ENCODE measurements around the gene OR12D3. TPM values are rescaled to one million over a fixed set of nuclear protein-coding genes. Genes with fewer than 3 reads are reported as not detected.
"Not testable (repeated sequence)": the region's sequence is repeated elsewhere in the genome, so short reads cannot be mapped to it uniquely, and the experiment has no call there.

The OR12D3 gene, protein sequence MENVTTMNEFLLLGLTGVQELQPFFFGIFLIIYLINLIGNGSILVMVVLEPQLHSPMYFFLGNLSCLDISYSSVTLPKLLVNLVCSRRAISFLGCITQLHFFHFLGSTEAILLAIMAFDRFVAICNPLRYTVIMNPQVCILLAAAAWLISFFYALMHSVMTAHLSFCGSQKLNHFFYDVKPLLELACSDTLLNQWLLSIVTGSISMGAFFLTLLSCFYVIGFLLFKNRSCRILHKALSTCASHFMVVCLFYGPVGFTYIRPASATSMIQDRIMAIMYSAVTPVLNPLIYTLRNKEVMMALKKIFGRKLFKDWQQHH
- not detected for polyA plus RNA-seq (ENCODE audit: insufficient read length in 3 of 3)
- long read RNA-seq, donor 1 = 0 reads
- long read RNA-seq, donor 2, partial matches to known transcripts = 0 of 1 reads
- long read RNA-seq, donor 2, other reads (novel, unspliced or antisense) = 0 of 1 reads
- long read RNA-seq, donor 3 = 0 reads
- long read RNA-seq, donor 4 = 0 reads
- long read RNA-seq, donor 5 = 0 reads
- long read RNA-seq, donor 6 = 0 reads
- long read RNA-seq, donor 7 = 0 reads
- long read RNA-seq, donor 8 = 0 reads
- long read RNA-seq, donor 9, partial matches to known transcripts = 0 of 1 reads
- long read RNA-seq, donor 9, other reads (novel, unspliced or antisense) = 0 of 1 reads
- long read RNA-seq, donor 10 = 0 reads
- long read RNA-seq, donor 11 = 0 reads
- long read RNA-seq, donor 12 = 0 reads
- long read RNA-seq, donor 13 = 0 reads
- long read RNA-seq, donor 14 = 0 reads
- long read RNA-seq, donor 15 = 0 reads
- long read RNA-seq, donor 16 = 0 reads

DNA sequence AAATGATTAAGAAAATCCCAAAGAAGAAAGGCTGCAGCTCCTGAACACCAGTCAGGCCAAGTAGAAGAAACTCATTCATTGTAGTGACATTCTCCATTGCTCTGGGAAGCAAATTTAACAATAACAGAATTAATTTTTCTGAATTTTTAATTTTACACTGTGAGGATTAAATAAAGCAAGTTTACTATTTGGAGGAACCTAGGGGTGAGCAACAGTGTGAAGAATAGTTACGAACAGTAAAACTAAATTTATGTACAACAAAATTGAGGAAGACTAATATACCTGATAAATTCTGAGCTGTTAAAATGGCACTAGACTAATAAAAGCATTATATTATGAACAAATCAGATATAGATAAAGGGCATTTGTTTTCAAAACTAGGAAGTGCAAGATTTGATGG lies at the start of gene OR12D3:
OR12D3 (minus strand) TSS at position 101 of the 400 bp plus-strand sequence; CDS start at position 97, 4 bp downstream.
- DNase-seq (ENCODE audit: extremely low read depth in 1 of 11, low read depth in 9 of 11, low spot score in 4 of 11) = no peak

DNA sequence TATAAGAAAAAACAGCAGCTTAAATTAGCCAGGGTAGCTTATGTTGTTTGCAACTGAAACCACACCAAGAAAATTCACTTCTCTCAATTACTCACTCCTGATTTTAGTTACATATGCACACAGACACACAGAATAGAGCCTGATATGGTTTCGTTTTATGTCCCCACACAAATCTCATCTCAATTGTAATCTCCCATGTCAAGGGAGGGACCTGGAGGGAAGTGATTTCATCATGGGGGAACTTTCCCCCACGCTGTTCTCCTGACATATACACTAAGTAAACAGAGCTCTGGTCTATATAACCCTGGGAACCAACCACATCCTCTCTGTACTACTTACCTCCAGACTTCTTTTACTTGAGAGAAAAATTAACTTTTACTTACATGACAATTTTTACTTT lies 49.5 kb upstream of the OR12D3 start:
- DNase-seq (ENCODE audit: extremely low read depth in 1 of 11, low read depth in 9 of 11, low spot score in 4 of 11) = no peak

DNA sequence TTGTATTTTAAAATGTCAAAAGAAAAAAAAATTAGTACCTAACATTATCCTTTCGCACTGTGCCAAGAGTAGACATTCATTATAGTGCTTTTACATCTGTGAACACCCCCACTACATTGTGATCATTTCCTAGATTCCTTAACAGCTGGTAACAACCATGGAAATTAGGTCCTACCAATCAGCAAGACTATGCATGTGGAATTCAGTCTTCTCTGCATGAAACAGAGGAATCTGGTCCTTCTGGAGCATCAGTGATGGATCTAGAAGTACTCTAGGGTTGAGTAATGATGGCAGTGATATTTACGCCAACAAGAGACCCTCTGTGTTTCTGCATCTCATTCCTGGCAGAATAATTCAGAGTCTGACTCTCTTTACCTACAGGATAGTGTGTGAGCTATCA lies 49.1 kb upstream of the OR12D3 start:
- DNase-seq (ENCODE audit: extremely low read depth in 1 of 11, low read depth in 9 of 11, low spot score in 4 of 11) = no peak

DNA sequence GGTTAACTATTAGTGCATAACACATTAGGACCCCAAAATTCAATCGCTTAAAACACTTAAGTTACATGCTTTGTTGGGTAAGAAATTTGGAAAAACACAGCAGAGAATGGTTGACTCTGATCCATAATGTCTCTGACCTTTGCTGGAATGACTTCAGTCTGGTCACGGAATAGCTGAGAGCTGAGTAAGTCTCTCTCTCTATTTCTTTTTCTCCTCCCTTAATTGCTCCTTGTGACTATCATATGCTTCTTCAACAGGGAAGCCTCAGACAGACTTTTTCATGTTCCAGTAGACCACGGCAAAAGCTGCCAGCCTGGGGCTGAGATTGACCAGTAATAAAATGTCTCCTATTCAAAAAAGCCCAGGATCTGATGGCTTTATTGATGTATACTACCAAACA lies 44.4 kb upstream of the OR12D3 start:
- no peak for DNase-seq (ENCODE audit: extremely low read depth in 1 of 11, low read depth in 9 of 11, low spot score in 4 of 11)

DNA sequence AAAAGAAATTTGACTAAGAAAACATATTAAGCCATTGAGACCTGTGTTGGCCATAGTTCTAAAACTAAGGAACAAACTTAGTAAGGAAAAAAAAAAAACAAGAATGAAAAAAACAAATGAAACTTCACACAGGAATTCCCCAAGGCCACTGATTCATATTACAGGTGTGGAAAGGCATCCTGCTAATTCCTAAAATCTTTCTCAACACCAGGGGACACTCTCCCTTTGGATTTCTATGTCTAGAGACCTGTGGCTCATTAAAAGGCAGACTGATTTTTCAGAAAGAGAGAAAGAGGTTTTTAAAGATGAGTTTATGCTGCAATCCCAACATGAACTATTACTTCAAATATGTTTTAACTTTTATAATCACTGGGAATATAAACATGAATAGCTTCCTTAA lies 39.5 kb upstream of the OR12D3 start, which contains the start of gene OR12D1:
OR12D1 (plus strand) TSS at position 341 of the 400 bp plus-strand sequence.
- peak in 1 of 11 donors; percentile 0 for DNase-seq (ENCODE audit: extremely low read depth in 1 of 11, low read depth in 9 of 11, low spot score in 4 of 11)

DNA sequence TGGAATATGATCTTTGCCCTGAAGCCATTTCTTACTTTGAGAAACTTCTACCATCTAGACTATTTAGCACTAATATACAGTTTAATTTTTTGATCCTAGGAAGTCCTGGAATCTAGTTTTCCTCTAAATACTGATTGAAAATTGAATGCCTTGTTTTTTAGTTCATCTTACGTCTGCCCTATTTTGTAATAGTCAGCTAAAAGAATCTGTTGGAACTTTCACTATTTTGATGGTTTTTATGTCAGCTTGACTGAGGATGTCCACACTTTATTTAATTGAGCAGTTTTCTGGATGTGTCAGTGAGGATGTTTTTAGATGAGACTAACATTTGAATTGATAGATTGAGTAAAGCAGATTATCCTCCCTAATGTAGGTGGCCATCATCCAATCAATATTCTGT lies 28.7 kb upstream of the OR12D3 start:
- no peak for DNase-seq (ENCODE audit: extremely low read depth in 1 of 11, low read depth in 9 of 11, low spot score in 4 of 11)

DNA sequence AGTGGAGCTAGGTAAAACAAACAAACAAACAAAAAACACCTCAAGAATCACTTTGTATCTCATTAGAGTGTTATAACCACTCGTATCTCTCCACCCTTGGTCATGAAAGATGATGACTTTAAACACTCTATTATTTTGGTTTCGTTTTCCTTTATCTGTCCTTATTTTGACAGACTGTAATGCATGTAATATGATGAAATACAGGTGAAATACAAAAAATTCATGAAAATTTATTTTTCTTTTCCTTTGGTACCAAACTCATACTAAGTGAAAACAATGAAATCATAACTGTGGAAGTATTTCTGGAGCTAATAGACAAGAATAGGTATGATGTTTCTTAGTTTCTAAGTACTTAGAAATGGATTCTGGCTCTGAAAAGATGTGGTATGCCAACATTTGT lies 24.4 kb upstream of the OR12D3 start:
- no peak for DNase-seq (ENCODE audit: extremely low read depth in 1 of 11, low read depth in 9 of 11, low spot score in 4 of 11)

DNA sequence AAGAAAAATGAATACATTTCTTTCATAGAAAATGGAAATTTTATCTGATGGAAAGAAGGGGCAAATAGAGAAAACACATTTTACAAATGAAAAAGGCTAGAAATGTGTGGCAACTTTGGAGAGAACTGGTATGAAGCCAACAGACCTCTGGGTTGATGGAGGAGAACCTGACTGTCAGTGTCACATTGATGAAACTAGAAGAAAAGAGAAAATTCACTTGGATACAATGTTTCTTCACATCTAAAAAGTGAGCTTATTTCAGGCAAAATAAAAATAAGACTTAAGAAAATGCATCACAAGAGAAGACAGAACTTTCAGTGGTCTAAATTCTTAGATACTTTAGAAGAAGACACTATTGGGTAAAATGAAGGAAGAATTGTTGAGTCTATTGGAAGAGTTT lies 20.2 kb upstream of the OR12D3 start, which contains the start of gene OR12D2:
OR12D2 (plus strand) TSS at position 301 of the 400 bp plus-strand sequence. CDS start 1,069 bp downstream, outside the sequence.
- DNase-seq (ENCODE audit: extremely low read depth in 1 of 11, low read depth in 9 of 11, low spot score in 4 of 11) = no peak

DNA sequence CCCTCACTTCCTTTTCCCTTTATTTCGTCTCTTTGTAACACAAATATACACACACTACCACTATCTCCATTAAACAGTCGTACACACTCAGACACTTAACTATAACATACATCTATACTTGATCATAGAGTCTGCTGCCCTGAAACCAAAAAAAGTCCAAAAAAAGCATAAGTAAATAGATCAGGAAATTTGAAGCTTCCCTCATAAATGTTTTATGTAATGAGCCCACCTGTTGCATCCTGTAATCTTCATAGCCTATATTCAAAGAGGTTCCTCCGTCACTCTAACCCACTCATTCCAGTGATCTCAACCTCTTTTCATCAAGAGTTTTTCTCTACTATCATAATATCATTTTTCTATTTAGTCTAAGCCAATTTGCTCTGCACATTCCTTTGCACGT lies 13.4 kb upstream of the OR12D3 start:
- no peak for DNase-seq (ENCODE audit: extremely low read depth in 1 of 11, low read depth in 9 of 11, low spot score in 4 of 11)

DNA sequence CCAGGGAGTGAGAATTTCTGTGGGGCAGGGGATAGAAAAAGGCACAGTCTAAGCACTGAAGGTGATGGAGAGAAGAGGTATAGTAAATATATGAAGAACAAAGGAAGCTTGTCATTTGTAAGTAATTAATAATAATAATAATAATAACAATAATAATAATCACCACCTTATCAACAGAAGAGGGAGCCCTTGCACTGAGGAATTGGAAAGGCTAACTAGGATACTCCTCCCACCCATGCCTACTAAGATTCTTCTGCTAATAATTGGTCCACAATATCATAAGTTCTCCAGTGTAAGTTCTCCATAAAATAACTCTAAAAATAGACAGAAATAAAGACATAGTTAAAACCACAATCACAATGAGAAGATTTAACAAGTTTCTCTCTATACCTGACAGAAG lies 912 bp upstream of the OR12D3 start:
- no peak for DNase-seq (ENCODE audit: extremely low read depth in 1 of 11, low read depth in 9 of 11, low spot score in 4 of 11)

DNA sequence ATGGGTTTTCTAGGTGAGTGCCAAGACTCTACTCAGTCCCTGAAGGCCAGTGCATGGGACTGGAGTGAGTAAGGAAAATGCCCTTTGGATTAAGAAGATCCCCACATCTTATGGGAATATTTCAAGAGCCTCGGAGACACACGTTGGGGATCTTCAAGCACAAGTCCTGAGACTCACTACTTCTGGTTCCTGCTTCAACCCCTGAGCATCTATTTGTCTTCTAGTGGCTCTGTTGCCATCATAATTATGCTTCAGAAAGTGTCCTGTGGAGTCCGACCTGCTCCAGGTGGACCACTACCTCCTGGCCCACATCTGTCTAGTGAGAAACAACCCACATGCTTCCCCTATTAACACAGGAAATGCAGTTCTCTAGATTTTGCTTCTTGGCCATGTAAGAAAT lies 6.3 kb downstream of the OR12D3 start, which contains the start of gene OR5V1:
OR5V1 (minus strand) TSS at position 101 of the 400 bp plus-strand sequence. CDS start 12,670 bp downstream, outside the sequence.
- no peak for DNase-seq (ENCODE audit: extremely low read depth in 1 of 11, low read depth in 9 of 11, low spot score in 4 of 11)

DNA sequence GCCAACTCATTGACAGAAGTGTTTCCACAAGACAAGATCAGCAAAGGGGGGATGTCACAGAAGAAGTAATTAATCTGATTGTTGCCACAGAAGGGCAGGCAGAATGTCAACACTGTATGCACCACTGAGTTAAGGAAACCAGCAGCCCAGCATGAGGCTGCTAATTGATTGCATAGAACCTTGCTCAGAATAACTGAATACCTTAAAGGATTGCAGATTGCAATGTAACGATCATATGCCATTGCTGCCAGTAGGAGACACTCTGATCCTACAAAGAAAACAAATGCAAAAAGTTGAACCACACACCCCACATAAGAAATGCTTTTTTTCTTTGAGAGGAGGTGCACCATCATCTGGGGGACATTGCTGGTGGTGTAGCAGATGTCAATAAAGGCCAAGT lies 19.5 kb downstream of the OR12D3 start:
- no peak for DNase-seq (ENCODE audit: extremely low read depth in 1 of 11, low read depth in 9 of 11, low spot score in 4 of 11)

DNA sequence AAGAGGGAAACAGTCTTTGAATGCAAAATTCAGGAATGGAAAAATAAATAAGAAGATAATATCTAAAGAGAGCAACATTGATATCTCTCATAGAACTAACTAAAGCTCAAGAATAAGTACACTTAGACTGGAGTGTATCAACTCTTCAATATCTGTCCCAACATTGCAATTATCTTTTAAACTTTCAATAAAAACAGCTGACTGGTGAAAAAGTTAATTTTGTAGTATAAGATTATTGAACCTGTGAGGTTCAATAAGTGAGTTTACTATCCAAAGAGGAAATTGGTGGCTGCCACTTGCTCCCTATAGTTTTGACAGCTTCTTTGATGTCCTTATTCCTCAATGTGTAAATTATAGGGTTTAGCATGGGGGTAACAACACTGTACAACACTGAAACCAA lies 20.1 kb downstream of the OR12D3 start:
- no peak for DNase-seq (ENCODE audit: extremely low read depth in 1 of 11, low read depth in 9 of 11, low spot score in 4 of 11)

DNA sequence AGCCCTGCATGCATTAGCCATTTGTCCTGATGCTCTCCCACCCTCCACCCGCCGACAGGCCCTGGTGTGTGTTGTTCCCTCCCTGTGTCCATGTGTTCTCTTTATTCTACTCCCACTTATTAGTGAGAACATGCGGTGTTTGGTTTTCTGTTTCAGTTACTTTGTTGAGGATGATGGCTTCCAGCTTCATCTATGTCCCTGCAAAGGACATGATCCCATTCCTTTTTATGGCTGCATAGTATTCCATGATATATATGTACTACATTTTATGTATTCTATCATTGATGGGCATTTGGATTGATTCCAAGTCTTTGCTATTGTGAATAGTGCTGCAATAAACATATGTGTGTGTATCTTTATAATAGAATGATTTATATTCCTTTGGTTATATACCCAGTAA lies 25.7 kb downstream of the OR12D3 start:
- DNase-seq (ENCODE audit: extremely low read depth in 1 of 11, low read depth in 9 of 11, low spot score in 4 of 11) = not testable (repeated sequence)

DNA sequence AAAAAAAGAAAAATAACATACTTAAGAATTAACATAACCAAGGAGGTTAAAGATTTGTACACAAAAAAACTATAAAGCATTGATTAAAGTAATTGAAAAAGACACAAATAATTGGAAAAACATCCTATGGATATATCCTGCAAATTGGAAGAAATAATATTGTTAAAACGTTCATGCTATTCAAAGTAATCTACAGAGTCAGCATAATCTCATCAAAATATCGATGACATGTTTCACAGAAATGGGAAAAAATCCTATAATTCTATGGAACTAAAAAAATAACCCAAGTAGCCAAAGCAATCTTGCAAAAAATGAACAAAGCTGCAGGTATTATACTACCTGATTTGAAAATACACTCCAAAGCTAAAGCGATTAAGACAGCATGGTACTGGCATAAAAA lies 29.7 kb downstream of the OR12D3 start:
- no peak for DNase-seq (ENCODE audit: extremely low read depth in 1 of 11, low read depth in 9 of 11, low spot score in 4 of 11)

DNA sequence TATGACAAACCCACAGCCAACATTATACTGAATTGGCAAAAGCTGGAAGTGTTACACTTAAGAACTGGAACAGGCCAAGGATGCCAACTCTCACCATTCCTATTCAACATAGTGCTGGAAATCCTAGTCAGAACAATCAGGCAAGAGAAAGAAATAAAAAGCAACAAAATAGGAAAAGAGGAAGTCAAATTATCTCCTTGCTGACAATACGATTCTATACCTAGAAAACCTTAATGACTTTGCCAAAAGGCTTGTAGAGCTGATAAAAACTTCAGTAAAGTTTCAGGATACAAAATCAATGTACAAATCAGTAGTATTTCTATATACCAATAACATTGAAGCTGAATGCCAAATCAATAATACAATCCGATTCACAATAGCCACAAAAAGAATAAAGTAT lies 38.8 kb downstream of the OR12D3 start:
- DNase-seq (ENCODE audit: extremely low read depth in 1 of 11, low read depth in 9 of 11, low spot score in 4 of 11) = no peak

DNA sequence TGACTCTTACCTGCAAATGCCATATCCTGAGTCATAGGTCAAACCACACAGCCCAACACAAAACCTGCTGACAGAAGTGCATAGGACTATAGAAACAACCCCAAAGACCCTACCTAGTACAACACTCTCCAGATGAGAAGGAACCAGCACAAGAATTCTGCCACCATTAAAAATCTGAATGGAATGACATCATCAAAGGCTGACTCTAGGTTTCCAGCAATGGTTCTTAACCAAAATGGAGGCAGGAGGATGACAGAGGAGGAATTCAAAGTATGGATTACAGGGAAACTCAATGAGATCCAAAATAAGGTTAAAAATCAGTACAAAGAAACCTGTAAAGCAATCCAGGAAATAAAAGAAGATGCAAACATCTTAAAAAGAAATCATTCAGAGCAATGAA lies 42.4 kb downstream of the OR12D3 start:
- no peak for DNase-seq (ENCODE audit: extremely low read depth in 1 of 11, low read depth in 9 of 11, low spot score in 4 of 11)

DNA sequence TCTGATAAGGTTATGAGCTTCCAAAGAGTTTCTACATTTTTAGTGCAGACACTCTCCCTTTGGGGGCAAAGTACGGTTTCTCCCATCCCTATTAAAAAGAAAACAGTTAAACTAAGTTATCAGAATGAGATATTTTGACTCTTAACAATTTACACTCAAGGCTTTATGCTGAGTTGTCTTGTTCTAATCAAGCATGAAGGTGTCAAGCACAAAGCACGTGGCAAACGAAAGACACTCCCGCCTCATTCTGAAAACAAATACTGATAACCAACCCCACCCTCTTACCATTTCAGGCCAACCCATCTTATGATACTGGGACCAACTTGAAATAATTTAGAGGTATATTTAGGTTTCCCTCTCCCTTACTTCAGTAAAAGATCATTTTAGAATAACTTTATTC lies 49.3 kb downstream of the OR12D3 start:
- no peak for DNase-seq (ENCODE audit: extremely low read depth in 1 of 11, low read depth in 9 of 11, low spot score in 4 of 11)
